HG03108 (cell line): ENCODE results near the gene PANK3.
A peak's percentile ranks its signal among the peaks of the same experiment; 100 is the strongest.
"Not testable (repeated sequence)": the region's sequence is repeated elsewhere in the genome, so short reads cannot be mapped to it uniquely, and the experiment has no call there.

Source experiments
- ATAC-seq: cut with Tn5 transposase; IDR thresholded peaks from one replicate; pipeline ENCODE4 v1.9.1; 2021; ENCODE audit warnings: moderate library complexity; ENCODE audit not compliant: unreplicated experiment

PANK3 gene

GRCh38 chr5:168596122-168596521 is 17.0 kb upstream of the PANK3 start:
- not testable (repeated sequence) for ATAC-seq

- ATAC-seq: no peak
Observed at GRCh38 chr5:168592014-168592368, 12.8 kb upstream of the PANK3 start.

- ATAC-seq: no peak
Observed at GRCh38 chr5:168591302-168592013, 12.3 kb upstream of the PANK3 start.

GRCh38 chr5:168590666-168591065 is 11.5 kb upstream of the PANK3 start:
- ATAC-seq: no peak

GRCh38 chr5:168587987-168588386 is 8.8 kb upstream of the PANK3 start:
- no peak for ATAC-seq

GRCh38 chr5:168585119-168585856 is 6.1 kb upstream of the PANK3 start:
- ATAC-seq: no peak

- peak; percentile 20 for ATAC-seq
Observed at GRCh38 chr5:168583742-168584482, 4.7 kb upstream of the PANK3 start.

GRCh38 chr5:168580814-168581469 is 1.8 kb upstream of the PANK3 start:
- not testable (repeated sequence) for ATAC-seq

- ATAC-seq: no peak
Observed at GRCh38 chr5:168580227-168580508, 1.0 kb upstream of the PANK3 start.

GRCh38 chr5:168579488-168580226 is 489 bp upstream of the PANK3 start:
- ATAC-seq: peak; percentile 93

GRCh38 chr5:168578006-168578405 is 1.2 kb downstream of the PANK3 start:
- ATAC-seq: no peak

- ATAC-seq: no peak
Observed at GRCh38 chr5:168575391-168576372, 3.5 kb downstream of the PANK3 start.

GRCh38 chr5:168574156-168574555 is 5.0 kb downstream of the PANK3 start:
- not testable (repeated sequence) for ATAC-seq

- not testable (repeated sequence) for ATAC-seq
Observed at GRCh38 chr5:168573663-168574062, 5.5 kb downstream of the PANK3 start.

GRCh38 chr5:168570490-168571328 is 8.5 kb downstream of the PANK3 start:
- no peak for ATAC-seq

- no peak for ATAC-seq
Observed at GRCh38 chr5:168568738-168569137, 10.4 kb downstream of the PANK3 start.

- ATAC-seq: no peak
Observed at GRCh38 chr5:168563959-168564358, 15.2 kb downstream of the PANK3 start.

- no peak for ATAC-seq
Observed at GRCh38 chr5:168562279-168562678, 16.9 kb downstream of the PANK3 start.

GRCh38 chr5:168557389-168557788 is 21.8 kb downstream of the PANK3 start:
- no peak for ATAC-seq
